Kidney (tissue), 14 donors: ENCODE results near the gene TMEM207. TPM values are rescaled to one million over a fixed set of nuclear protein-coding genes. Genes with fewer than 3 reads are reported as not detected.

ENCODE experiments used
- DNase-seq, 5 donors: peaks; one replicate each; pipeline ENCODE4 v3.0.0-alpha.2; 2013 to 2020
- FAIRE-seq: peaks from 2 replicates; lab custom pipeline; 2012; peaks lifted over from hg19 to GRCh38; lab: Jason Lieb, UNC
- H3K27ac ChIP-seq, 2 donors: one replicate each; pipeline ENCODE4 v1.7.0; 2013; ENCODE audit warnings: low read depth in 2 of 2, low read length in 2 of 2, inconsistent platforms in 1 of 2
- H3K27me3 ChIP-seq: one replicate; pipeline ENCODE4 v1.7.1; 2013; ENCODE audit warnings: low read length, inconsistent platforms; ENCODE audit not compliant: control insufficient read depth, insufficient read depth
- H3K36me3 ChIP-seq, 3 donors: one replicate each; pipeline versions ENCODE4 v1.7.0 to v1.7.1; 2013; ENCODE audit warnings: low read length in 3 of 3, control low read depth in 1 of 3, inconsistent platforms in 1 of 3; ENCODE audit not compliant: insufficient read depth in 3 of 3, control insufficient read depth in 2 of 3
- H3K4me1 ChIP-seq, 3 donors: one replicate each; pipeline versions ENCODE4 v1.7.0 to v1.7.1; 2013; ENCODE audit warnings: low read length in 3 of 3, inconsistent platforms in 1 of 3, low read depth in 1 of 3; ENCODE audit not compliant: control insufficient read depth in 2 of 3, insufficient read depth in 2 of 3
- H3K4me3 ChIP-seq, 3 donors: one replicate each; pipeline versions ENCODE4 v1.7.0 to v1.8.1; 2013; ENCODE audit warnings: low read length in 3 of 3, control low read depth in 1 of 3, inconsistent platforms in 1 of 3
- H3K9ac ChIP-seq, 3 donors: one replicate each; pipeline versions ENCODE4 v1.7.0 to v1.7.1; 2013; ENCODE audit warnings: low read length in 3 of 3, control low read depth in 1 of 3, inconsistent platforms in 1 of 3
- H3K9me3 ChIP-seq, 3 donors: one replicate each; pipeline versions ENCODE4 v1.7.0 to v1.7.1; 2013; ENCODE audit warnings: low read length in 3 of 3, control low read depth in 1 of 3, inconsistent platforms in 1 of 3; ENCODE audit not compliant: control insufficient read depth in 2 of 3, insufficient read depth in 1 of 3
- CTCF ChIP-seq: IDR thresholded peaks from 3 replicates; pipeline ENCODE4 v1.5.1; 2012; ENCODE audit warnings: mild to moderate bottlenecking, moderate library complexity, borderline replicate concordance; ENCODE audit not compliant: insufficient read depth; ENCODE audit errors: extremely low read depth
- intact Hi-C: fragments of 100-400 bp; cut with DNase I; formaldehyde crosslinking; loops from one replicate; pipeline ENCODE4 v1.11.1; 2022
- polyA plus RNA-seq: library from polyadenylated mRNA; stranded (reverse); fragments of 350-450 nt; fragmentation: Illumina TruSeq; extraction: RNeasy Lipid Tissue Mini Kit (QIAGEN cat#74804); gene quantifications from one replicate; pipeline ENCODE4 v1.2.3, GENCODE V29; 2014; ENCODE audit warnings: low read depth, low replicate concordance; ENCODE audit not compliant: insufficient read depth
- total RNA-seq: library from RNA; stranded (reverse); fragmentation: NEBNext Ultra II Directional; extraction: Animal tissue kit (Norgen Biotek cat#: 25700); gene quantifications from one replicate; pipeline ENCODE4 v1.2.1, GENCODE V29; 2021
- donor health status: control.
- donor health status: control.
- donor health status: control.
- donor health status: control.
- donor health status: control.
- donor health status: DM: yes; HTN: yes; CAD: no.
- donor health status: Normal renal cell carcinoma (clear cell type).

Gene TMEM207
- total and polyA plus RNA-seq, 2 donors from 2014 or later, result 21.2 TPM; not detected in 1

DNA sequence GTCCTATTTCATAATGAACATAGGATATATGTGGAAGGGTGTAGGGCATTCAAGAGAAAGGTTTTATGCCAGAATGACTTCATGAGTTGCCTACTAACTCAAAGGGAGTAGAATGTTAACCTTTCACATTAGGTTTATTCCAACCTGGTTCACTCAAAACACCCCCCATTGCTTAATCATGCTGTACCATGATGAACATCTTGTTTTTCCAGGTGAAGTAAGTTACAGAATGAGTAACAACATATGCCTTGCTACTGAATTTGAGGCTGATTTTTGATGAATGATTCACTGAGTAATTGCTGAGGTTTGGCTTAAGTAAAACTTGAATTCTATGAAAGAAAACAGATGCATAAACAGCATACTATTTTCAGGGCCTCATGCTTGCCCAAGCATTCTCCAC, 67.6 kb downstream of the TMEM207 start:
- Histone ChIP-seq H3K27me3 (no peaks in the 10 kb centered on the region), H3K9ac (no peak overlapping the region), H3K27ac (no peak overlapping the region), H3K36me3 (no peaks in the 10 kb centered on the region), H3K4me1 (no peaks in the 10 kb centered on the region), H3K4me3 (no peak overlapping the region), H3K9me3 (no peaks in the 10 kb centered on the region)
- no peak for FAIRE-seq
- TF ChIP-seq CTCF, result no peak
- no peak for DNase-seq
- intact Hi-C loops, result no loop called here

GRCh38 chr3:190381441-190381840, 68.3 kb downstream of the TMEM207 start:
- no peak for TF ChIP-seq CTCF
- H3K27ac ChIP-seq, result no peak overlapping the region
- H3K27me3 ChIP-seq, result no peaks in the 10 kb centered on the region
- no peak overlapping the region for H3K9ac ChIP-seq
- H3K4me1 ChIP-seq, result no peaks in the 10 kb centered on the region
- intact Hi-C loops, result no loop called here
- no peaks in the 10 kb centered on the region for H3K36me3 ChIP-seq
- H3K9me3 ChIP-seq, result no peaks in the 10 kb centered on the region
- DNase-seq (no peak), FAIRE-seq (no peak)
- H3K4me3 ChIP-seq, result no peak overlapping the region

DNA sequence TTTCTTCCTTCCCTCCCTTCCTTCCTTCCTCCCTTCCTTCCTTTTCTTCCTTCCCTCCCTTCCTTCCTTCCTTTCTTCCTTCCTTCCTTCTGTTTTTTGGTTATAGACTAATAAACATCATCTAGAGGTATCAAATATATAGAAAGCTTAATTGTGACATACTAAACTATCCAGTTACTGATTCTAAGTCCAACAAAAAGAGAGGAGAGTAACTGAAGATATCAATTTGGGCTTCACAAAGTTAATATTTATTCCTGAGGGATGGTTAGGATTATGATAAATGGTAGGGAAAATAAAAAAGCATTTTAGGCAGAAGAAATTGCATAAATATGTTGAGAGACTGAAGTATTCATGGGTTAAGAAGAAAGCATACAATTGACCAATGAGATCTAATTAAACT, 69.5 kb downstream of the TMEM207 start:
- Histone ChIP-seq H3K9ac (no peak overlapping the region), H3K36me3 (no peaks in the 10 kb centered on the region), H3K9me3 (no peaks in the 10 kb centered on the region), H3K4me1 (no peaks in the 10 kb centered on the region), H3K27ac (no peak overlapping the region), H3K4me3 (no peak overlapping the region), H3K27me3 (no peaks in the 10 kb centered on the region)
- TF ChIP-seq CTCF, result no peak
- intact Hi-C loops, result no loop called here
- FAIRE-seq (no peak), DNase-seq (no peak)

Other genes starting within 250 kb of the TMEM207 start
- 86.0 TPM for gene CLDN1, start 127.5 kb downstream of the TMEM207 start, total RNA-seq
- gene CLDN1, start 127.5 kb downstream of the TMEM207 start, polyA plus RNA-seq, result 6.2 TPM
- 27.3 TPM for gene CLDN16, start 61.7 kb downstream of the TMEM207 start, total RNA-seq
- gene CLDN16, start 61.7 kb downstream of the TMEM207 start, polyA plus RNA-seq, result 28.4 TPM
- 10.0 TPM for gene IL1RAP, start 64.2 kb upstream of the TMEM207 start, total RNA-seq
- 1.7 TPM for gene IL1RAP, start 64.2 kb upstream of the TMEM207 start, polyA plus RNA-seq